ENCODE data around the gene CLDN20.

CLDN20 gene

GRCh38 chr6:155245831-155246230, 18.0 kb upstream of the CLDN20 start:
- DNase-seq: no peak

- DNase-seq: no peak
These were observed 17.0 kb upstream of the CLDN20 start for GRCh38 chr6:155246825-155247224.

- no peak for DNase-seq
These were observed 16.2 kb upstream of the CLDN20 start for GRCh38 chr6:155247618-155248007.

GRCh38 chr6:155248008-155249001, 15.5 kb upstream of the CLDN20 start:
- no peak for DNase-seq

- DNase-seq: no peak
These were observed 13.0 kb upstream of the CLDN20 start for GRCh38 chr6:155250701-155251381.

GRCh38 chr6:155252581-155252980, 11.2 kb upstream of the CLDN20 start:
- DNase-seq: no peak

GRCh38 chr6:155253337-155253736, 10.5 kb upstream of the CLDN20 start:
- DNase-seq: no peak

GRCh38 chr6:155254139-155254538, 9.7 kb upstream of the CLDN20 start:
- DNase-seq: no peak

- no peak for DNase-seq
These were observed 7.6 kb upstream of the CLDN20 start for GRCh38 chr6:155256122-155256795.

- DNase-seq: no peak
These were observed 6.0 kb upstream of the CLDN20 start for GRCh38 chr6:155257796-155258195.

- DNase-seq: peak; percentile 96
These were observed 4.6 kb upstream of the CLDN20 start for GRCh38 chr6:155259204-155259603.

- DNase-seq: no peak
These were observed 3.9 kb upstream of the CLDN20 start for GRCh38 chr6:155259897-155260296.

GRCh38 chr6:155260686-155261085, 3.1 kb upstream of the CLDN20 start:
- DNase-seq: no peak

- DNase-seq: no peak
These were observed 2.5 kb upstream of the CLDN20 start for GRCh38 chr6:155261111-155261900.

- DNase-seq: no peak
These were observed 1.2 kb upstream of the CLDN20 start for GRCh38 chr6:155262655-155263054.

- DNase-seq: no peak
These were observed 994 bp downstream of the CLDN20 start for GRCh38 chr6:155264693-155265320.

- DNase-seq: no peak
These were observed 2.2 kb downstream of the CLDN20 start for GRCh38 chr6:155265843-155266535.

- no peak for DNase-seq
These were observed 3.6 kb downstream of the CLDN20 start for GRCh38 chr6:155267411-155267810.

GRCh38 chr6:155268088-155268867, 4.5 kb downstream of the CLDN20 start:
- peak; percentile 30 for DNase-seq

GRCh38 chr6:155269765-155270164, 6.0 kb downstream of the CLDN20 start:
- DNase-seq: no peak
